GM21528 (cell line): ENCODE results near the gene PARP4.
"Not testable (repeated sequence)": the region's sequence is repeated elsewhere in the genome, so short reads cannot be mapped to it uniquely, and the experiment has no call there.

Experiments used
- ATAC-seq: cut with Tn5 transposase; IDR thresholded peaks from one replicate; pipeline ENCODE4 v1.9.1; 2021; ENCODE audit warnings: mild to moderate bottlenecking, moderate library complexity; ENCODE audit not compliant: unreplicated experiment, low FRiP score

The PARP4 gene

DNA sequence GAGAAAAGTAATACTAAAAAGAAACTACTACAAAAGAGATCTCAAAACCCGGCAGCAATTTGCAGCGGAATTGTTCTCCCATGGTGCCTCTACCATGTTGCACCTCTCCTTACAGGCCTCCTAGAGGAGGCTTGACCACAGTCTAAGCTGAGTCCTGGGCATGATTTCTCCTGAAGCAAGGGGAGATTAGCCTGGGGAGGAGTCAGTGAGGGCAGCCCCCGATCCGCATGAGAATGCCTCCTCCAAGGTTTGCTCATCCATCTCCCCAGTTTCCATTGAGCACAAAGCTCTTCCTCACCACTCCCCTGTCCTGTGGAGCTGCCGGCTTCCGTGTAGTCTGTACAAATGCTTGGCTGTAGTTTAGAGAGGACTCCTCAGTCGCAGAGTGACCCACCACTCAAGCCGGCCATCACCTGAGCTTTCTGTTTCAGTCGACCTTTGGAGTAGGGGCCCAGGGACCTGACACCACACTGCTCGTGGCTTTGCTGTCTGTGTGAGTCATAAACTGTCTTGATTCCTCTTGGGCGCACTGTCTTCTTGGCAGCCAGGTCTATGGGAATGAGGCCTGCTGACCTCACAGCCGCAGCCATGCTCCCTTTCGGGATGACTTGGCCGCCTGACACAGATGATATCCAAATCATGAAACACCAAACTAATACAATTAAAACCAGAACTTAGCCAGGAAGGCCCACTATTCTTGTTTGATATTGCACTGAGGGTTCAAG is 130.9 kb downstream of the PARP4 start:
- no peak for ATAC-seq

DNA sequence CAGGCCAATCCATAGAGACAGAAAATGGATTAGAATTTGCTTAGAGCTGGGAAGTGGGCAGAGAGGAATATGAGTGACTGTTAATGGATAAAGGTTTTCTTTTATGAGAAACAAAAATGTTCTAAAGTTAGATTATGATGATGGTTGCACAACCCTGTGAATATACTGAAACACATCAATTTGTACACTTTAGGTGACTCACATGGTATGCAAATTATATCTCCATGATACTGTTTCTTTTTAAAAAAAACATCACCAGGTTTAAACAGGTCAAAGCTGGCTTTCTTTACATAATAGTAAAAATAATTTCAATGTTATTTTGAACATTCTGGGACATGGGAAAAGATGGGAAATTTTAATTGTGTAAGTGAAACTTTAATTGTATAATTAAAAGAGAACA is 131.7 kb downstream of the PARP4 start:
- not testable (repeated sequence) for ATAC-seq

DNA sequence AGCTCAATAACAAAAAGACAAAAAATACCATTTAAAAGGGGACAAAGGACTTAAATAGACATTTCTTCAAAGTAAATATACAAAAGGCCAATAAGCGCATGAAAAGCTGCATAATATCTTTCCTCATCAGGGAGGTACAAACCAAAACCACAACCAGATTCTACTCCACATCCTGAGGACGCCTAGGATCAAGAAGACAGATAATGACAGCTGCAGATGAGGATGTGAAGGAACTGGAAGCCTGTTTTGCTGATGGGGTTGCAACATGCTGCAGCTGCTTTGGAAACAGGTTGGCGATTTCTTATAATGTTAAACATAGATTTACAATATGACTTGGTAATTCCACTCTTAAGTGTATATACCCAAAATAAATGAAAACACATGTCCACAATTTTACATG is 132.4 kb downstream of the PARP4 start:
- ATAC-seq = not testable (repeated sequence)

DNA sequence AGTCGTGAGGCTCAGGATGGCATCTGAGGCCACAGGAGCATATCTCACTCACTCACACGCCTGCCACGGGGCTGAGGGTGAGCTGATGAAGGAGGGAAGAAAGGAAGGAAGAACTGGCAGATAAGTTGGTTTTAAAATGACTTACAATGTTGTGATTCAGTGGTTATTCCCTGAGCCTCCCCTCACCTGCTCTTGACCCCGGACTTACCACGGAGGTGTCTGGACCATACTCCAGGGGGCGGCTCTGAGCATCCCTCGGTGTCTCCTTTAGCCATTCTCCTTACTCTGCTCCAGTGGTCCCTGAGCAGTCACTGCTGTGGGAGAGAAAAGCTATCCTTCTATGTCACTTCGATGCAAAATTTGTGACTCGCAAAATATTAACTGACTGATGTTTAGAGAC is 141.3 kb downstream of the PARP4 start:
- not testable (repeated sequence) for ATAC-seq
